Suppressor macrophage treated with lipopolysaccharide for 4 hours (primary cell): Measurements from ENCODE around the gene IL6.
"Not testable (repeated sequence)": the region's sequence is repeated elsewhere in the genome, so short reads cannot be mapped to it uniquely, and the experiment has no call there.

Experiments used
- DNase-seq: peaks from one replicate; pipeline ENCODE4 v3.0.0-alpha.2; 2020

Gene IL6

DNA sequence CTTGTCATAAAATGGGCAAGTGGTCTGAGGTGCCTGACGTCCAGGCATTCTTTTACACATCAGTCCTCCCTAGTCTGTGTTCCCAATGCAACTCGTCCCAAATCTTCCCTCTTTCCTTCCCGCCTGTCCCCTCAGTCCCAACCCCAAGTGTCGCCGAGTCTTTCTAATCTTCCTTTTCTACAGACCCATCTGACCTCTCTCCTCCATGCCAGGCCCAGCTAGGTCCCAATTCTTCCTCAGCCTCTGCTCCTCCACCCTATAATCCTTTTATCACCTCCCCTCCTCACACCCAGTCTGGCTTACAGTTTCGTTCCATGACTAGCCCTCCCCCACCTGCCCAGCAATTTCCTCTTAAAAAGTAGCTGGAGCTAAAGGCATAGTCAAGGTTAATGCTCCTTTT, 22.3 kb upstream of the IL6 start:
- not testable (repeated sequence) for DNase-seq

- not testable (repeated sequence) for DNase-seq
Observed at GRCh38 chr7:22705874-22706273, 21.1 kb upstream of the IL6 start.

GRCh38 chr7:22707026-22707691, 19.8 kb upstream of the IL6 start:
- not testable (repeated sequence) for DNase-seq

DNA sequence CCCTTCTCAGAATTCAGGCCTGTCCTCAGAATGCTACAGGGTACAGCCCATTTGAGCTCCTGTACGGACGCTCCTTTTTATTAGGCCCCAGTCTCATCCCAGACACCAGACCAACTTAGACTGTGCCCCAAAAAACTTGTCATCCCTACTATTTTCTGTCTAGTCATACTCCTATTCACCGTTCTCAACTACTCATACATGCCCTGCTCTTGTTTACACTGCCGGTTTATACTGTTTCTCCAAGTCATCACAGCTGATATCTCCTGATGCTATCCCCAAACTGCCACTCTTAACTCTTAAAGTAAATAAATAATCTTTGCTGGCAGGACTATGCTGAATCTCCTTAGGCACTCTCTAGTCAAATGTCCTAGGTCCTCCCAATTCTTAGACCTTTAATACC, 18.8 kb upstream of the IL6 start:
- not testable (repeated sequence) for DNase-seq

DNA sequence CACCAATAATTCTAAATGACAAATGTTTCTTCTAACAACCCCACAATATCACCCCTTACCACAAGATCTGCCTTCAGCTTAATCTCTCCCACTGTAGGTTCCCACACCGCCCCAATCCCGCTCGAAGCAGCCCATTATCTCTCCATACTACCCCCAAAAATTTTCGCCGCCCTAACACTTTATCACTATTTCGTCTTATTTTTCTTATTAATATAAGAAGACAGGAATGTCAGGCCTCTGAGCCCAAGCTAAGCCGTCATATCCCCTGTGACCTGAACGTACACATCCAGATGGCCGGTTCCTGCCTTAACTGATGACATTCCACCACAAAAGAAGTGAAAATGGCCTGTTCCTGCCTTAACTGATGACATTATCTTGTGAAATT, 18.3 kb upstream of the IL6 start:
- DNase-seq: not testable (repeated sequence)

GRCh38 chr7:22709062-22709829, 17.8 kb upstream of the IL6 start:
- DNase-seq: not testable (repeated sequence)

GRCh38 chr7:22709857-22710256, 17.1 kb upstream of the IL6 start:
- no peak for DNase-seq

GRCh38 chr7:22712999-22713398, 14.0 kb upstream of the IL6 start:
- DNase-seq: no peak

- no peak for DNase-seq
Observed at GRCh38 chr7:22713463-22713862, 13.5 kb upstream of the IL6 start.

GRCh38 chr7:22715969-22716368, 11.0 kb upstream of the IL6 start:
- DNase-seq: no peak

DNA sequence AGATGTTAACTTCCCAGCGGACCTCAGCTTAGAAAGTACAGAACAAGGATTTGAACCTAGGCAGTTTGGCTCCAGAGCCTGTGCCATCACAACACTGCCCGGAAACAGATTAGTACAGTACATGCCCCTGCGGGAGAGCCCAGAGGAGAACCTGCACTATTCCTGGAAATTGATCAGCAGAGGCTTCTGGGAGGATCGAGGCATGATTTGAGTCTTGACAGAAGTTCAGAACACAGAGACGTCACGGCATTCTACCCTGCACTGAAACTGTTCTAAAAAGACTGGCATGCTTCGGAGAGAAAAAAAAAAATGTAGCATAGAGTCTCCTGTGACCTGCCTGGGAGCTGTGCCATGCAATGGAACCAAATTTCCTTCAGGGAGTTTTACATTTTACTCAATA, 9.2 kb upstream of the IL6 start:
- no peak for DNase-seq

DNA sequence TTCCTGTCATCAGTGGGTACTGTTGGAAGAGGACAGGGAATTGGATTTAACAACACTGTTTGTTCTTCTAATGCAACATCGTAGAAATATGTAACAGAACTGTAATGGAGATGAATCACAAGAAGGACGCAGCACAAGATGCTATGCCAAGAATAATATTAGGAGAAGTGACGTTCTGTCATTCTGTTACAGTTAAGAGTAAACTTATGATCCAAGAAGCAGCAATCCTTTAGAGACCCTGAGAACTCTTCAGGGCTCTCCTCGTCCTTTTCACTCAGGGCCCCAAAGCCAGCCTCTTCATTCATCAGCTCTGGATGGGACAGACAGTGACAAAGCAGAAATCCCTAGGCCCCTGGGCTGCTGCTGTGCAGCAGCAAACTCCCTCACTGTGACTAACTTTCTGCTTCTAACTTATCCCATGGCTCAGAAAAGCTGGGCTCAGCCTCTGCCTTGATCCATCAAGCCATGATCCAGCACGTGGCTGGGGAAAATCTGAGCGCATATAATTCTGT, 8.7 kb upstream of the IL6 start:
- DNase-seq: no peak

- DNase-seq: no peak
Observed at GRCh38 chr7:22718911-22719420, 8.0 kb upstream of the IL6 start.

- DNase-seq: no peak
Observed at GRCh38 chr7:22720791-22721786, 5.9 kb upstream of the IL6 start.

GRCh38 chr7:22722536-22723180, 4.3 kb upstream of the IL6 start:
- DNase-seq: peak; percentile 86

DNA sequence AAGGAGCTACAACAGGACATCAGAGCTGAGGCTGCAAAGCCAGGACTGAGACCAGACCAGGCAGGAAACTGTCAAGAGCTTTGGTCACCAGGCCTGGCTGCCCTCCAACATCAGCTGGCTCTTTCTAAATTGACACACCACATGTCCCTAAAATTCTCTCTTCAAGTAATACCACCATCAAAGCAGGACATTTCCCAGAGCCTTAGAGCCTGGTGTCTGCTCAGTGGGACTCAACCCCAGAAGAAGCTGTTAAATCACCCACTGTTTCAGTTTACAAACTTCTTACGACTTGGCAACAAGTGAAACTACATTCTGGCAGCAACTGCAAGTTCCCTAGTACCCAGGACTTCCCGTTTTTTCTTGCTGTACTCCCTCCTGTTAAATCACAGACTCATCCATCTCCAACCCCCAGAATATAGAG, 3.8 kb upstream of the IL6 start:
- DNase-seq: peak; percentile 93

DNA sequence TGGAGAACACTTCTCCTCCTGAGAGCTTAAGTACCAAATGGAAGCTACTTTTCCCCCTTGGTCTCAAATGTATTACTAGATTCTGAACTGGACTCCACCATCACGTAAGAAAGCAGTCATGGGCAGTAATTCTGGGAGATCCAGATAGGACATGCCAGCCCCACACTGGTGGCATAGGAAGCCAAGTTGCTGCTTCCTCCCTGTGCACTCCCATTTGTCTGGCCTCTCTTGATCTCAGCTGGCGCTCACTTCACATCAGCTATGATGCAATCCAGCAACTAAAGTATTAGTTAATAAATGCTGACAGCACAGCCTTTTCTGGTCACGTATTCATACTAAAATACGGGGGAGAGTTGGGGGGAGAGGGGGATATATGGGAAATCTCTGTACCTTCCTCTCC, 3.4 kb upstream of the IL6 start:
- DNase-seq: peak; percentile 83

- DNase-seq: no peak
Observed at GRCh38 chr7:22724861-22725260, 2.1 kb upstream of the IL6 start.

DNA sequence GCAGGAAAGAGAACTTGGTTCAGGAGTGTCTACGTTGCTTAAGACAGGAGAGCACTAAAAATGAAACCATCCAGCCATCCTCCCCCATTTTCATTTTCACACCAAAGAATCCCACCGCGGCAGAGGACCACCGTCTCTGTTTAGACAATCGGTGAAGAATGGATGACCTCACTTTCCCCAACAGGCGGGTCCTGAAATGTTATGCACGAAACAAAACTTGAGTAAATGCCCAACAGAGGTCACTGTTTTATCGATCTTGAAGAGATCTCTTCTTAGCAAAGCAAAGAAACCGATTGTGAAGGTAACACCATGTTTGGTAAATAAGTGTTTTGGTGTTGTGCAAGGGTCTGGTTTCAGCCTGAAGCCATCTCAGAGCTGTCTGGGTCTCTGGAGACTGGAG, 1.4 kb upstream of the IL6 start:
- DNase-seq: peak; percentile 33

GRCh38 chr7:22726345-22726906, 574 bp upstream of the IL6 start:
- DNase-seq: peak; percentile 49

- DNase-seq: no peak
Observed at GRCh38 chr7:22727714-22728035, 675 bp downstream of the IL6 start.

GRCh38 chr7:22728401-22729029, 1.5 kb downstream of the IL6 start:
- peak; percentile 62 for DNase-seq
